Iris pigment epithelial cell (primary cell): ENCODE results near the gene ATAD3C.
"Not testable (repeated sequence)": the region's sequence is repeated elsewhere in the genome, so short reads cannot be mapped to it uniquely, and the experiment has no call there.

Experiments used
- DNase-seq: peaks from one replicate; pipeline ENCODE4 v3.0.0-alpha.2; 2011; ENCODE audit warnings: low read depth

ATAD3C gene, protein sequence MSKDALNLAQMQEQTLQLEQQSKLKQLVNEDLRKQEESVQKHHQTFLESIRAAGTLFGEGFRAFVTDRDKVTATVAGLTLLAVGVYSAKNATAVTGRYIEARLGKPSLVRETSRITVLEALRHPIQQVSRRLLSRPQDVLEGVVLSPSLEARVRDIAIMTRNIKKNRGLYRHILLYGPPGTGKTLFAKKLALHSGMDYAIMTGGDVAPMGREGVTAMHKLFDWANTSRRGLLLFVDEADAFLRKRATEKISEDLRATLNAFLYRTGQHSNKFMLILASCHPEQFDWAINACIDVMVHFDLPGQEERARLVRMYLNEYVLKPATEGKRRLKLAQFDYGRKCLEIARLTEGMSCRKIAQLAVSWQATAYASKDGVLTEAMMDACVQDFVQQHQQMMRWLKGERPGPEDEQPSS

GRCh38 chr1:1449099-1449739 lies at the start of gene ATAD3C:
Gene ATAD3C (plus strand): TSS chr1:1449689. CDS start chr1:1450684, 995 bp downstream.
- DNase-seq, result no peak

DNA sequence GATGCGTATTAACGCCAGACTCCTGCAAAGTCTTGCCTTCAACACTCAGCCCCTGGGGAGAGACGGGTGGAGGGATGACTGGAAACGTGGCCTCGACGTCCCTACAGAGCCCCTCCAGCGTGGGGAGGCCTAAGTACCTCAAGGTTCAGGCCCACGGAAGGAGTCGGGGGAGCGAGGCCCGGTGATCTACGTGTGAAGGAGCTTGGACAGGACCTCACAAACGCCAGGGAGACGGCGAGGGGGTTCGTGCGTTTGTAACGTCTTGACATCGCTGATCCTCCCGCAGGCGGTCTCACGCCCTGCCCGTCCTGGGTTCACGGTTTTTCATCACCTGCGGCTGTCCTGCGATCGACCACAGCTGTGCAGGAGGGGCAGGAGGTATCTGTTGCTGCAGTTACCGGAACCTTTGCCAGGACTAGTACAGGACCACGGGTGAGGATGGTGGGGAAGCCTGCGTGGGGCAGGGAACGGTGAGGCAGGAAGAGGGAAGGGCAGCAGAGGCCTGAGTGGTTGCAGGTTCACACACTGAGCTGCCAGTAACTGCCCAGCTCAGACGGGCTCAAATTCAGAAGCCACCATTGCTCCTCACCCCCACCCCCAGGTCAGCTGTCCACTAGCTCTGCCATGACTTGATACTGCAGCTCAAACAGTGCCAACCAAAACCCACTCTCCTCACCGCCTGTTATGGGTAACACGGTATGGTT lies 49.5 kb upstream of the ATAD3C start:
- DNase-seq, result peak; percentile 40

- no peak for DNase-seq
These were observed 48.7 kb upstream of the ATAD3C start for GRCh38 chr1:1400576-1401456.

GRCh38 chr1:1401457-1402010 lies 48.0 kb upstream of the ATAD3C start:
- DNase-seq, result no peak

GRCh38 chr1:1402072-1402900 lies 47.2 kb upstream of the ATAD3C start:
- DNase-seq, result peak; percentile 78

GRCh38 chr1:1402901-1403392 lies 46.5 kb upstream of the ATAD3C start:
- DNase-seq, result not testable (repeated sequence)

GRCh38 chr1:1403653-1404052 lies 45.8 kb upstream of the ATAD3C start:
- no peak for DNase-seq

- no peak for DNase-seq
These were observed 43.2 kb upstream of the ATAD3C start for GRCh38 chr1:1406101-1406820.

DNA sequence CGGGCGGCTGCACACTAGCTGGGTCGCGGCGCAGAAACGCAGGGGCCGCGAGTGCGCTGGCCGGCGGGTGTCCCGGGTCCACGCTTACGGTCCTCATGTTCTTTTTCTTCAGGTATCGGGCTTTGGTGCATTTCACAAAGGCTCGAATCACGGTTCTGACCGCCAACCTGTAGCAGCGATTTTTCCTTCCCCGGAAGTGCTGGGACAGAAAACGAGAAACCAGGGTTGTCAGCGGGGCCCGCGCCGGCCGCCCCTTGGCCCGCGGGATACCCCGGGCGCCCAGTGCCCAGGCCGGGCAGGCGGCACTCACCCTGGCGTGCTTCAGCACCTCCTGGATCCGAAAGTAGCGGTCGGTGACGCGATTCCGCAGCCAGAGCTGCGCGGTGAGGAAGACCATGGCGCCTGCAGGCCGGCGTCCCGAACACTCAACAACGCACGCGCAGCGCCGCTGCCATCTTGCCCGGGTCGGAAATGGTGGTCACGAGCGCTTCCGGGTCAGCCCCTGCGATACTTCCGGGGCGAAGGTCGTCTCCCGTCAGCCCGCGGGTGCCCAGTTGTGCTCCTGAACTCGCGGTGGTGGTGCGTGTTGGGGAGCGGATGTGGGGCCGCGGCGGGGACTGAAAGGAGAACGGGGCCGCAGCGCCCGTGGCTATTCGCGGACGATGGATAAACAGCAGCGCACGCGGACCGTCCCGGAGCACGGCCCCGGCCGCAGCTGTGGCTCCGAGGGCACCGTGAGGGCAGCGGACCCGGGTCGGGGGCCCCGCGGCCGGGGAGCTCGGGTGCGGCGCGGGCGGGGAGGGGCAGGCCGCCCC lies 42.5 kb upstream of the ATAD3C start, which contains the start of gene MRPL20:
Gene MRPL20, minus strand, starts transcription at position 473 of the 815 bp plus-strand sequence. Its CDS starts 76 bp downstream, at position 397.
- DNase-seq, result peak; percentile 93

GRCh38 chr1:1407636-1408318 lies 41.7 kb upstream of the ATAD3C start:
- DNase-seq, result peak; percentile 74

GRCh38 chr1:1410238-1410637 lies 39.3 kb upstream of the ATAD3C start:
- DNase-seq, result not testable (repeated sequence)

GRCh38 chr1:1411626-1412025 lies 37.9 kb upstream of the ATAD3C start:
- no peak for DNase-seq

DNA sequence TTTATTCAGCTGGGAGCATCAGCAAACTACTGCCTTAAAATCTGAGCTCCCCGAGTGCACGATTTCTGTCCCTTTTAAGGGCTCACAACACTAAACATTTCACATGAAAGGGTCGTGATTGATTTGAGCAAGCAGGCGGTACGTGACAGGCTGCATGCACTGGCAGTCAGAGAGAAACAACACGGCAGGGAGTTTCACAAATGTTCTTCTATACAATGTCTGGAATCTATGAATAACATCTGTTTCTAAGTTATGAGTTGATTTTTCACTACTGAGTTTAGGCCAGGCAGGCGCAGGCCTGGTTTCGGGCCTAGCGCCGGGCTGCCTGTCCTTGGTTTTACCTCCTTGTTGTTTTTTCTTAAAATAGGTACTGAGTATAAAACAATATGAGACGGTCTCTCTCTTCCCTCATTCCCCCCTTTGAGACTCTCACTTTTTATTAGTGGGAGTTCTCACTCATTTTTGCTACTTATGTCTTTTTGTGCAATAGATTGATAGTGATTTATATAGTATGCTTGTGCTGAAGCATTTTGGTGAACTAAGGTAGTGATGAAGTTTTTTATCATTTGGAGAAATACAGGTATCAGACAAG lies 37.1 kb upstream of the ATAD3C start:
- not testable (repeated sequence) for DNase-seq

GRCh38 chr1:1415751-1416150 lies 33.7 kb upstream of the ATAD3C start:
- no peak for DNase-seq

- DNase-seq, result not testable (repeated sequence)
These were observed 32.1 kb upstream of the ATAD3C start for GRCh38 chr1:1417396-1417795.

DNA sequence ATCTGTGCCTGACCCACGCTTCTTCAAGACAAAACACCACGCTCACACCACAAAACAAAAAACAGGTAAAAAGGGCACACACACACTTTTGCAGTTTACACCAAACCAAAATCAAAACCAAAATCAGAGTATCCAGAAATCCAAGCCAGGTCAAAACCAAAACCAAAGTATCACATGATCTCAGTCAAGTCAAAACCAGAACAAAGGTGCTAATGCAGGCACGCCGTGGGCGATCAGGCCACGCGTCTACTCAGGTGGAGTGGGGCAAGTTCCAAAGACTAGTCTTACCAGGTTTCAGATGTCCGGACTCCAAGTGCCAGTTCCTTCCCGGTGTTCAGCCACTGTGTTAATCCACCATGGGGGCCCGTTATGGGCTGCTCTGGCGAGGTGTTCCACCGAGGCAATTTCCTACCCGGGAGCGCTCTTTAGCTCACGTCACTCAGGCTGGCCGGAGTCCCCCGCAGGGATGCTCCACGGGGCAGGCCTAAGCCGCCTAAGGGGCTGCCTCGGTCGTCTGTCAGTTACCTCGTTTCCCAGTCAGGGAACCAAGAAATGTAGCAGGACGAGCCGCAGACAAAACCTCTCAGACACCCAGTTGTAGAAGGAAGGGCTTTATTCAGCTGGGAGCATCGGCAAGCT lies 31.5 kb upstream of the ATAD3C start:
- DNase-seq, result not testable (repeated sequence)
